ENCODE data around the gene NFE2L3.
"Not testable (repeated sequence)": the region's sequence is repeated elsewhere in the genome, so short reads cannot be mapped to it uniquely, and the experiment has no call there.

The NFE2L3 gene

GRCh38 chr7:26147646-26148306 lies 4.2 kb upstream of the NFE2L3 start:
- DNase-seq, result not testable (repeated sequence)

GRCh38 chr7:26148307-26148700 lies 3.7 kb upstream of the NFE2L3 start:
- not testable (repeated sequence) for DNase-seq

GRCh38 chr7:26149391-26149977 lies 2.5 kb upstream of the NFE2L3 start:
- no peak for DNase-seq

GRCh38 chr7:26151096-26151495 lies 902 bp upstream of the NFE2L3 start:
- peak; percentile 31 for DNase-seq

GRCh38 chr7:26151650-26151952 lies 397 bp upstream of the NFE2L3 start:
- DNase-seq, result no peak

- DNase-seq, result peak; percentile 55
Measured at GRCh38 chr7:26152782-26153240, 813 bp downstream of the NFE2L3 start.

GRCh38 chr7:26153241-26153822 lies 1.3 kb downstream of the NFE2L3 start:
- DNase-seq, result peak; percentile 53

GRCh38 chr7:26153823-26154783 lies 2.1 kb downstream of the NFE2L3 start:
- peak; percentile 53 for DNase-seq

GRCh38 chr7:26155531-26156375 lies 3.8 kb downstream of the NFE2L3 start:
- DNase-seq, result no peak

GRCh38 chr7:26156451-26157420 lies 4.7 kb downstream of the NFE2L3 start:
- DNase-seq, result peak; percentile 56

- no peak for DNase-seq
Measured at GRCh38 chr7:26157520-26158105, 5.6 kb downstream of the NFE2L3 start.

GRCh38 chr7:26159243-26159642 lies 7.2 kb downstream of the NFE2L3 start:
- DNase-seq, result no peak

- no peak for DNase-seq
Measured at GRCh38 chr7:26160896-26161295, 8.9 kb downstream of the NFE2L3 start.

- no peak for DNase-seq
Measured at GRCh38 chr7:26162431-26162830, 10.4 kb downstream of the NFE2L3 start.

GRCh38 chr7:26163804-26164203 lies 11.8 kb downstream of the NFE2L3 start:
- not testable (repeated sequence) for DNase-seq

- no peak for DNase-seq
Measured at GRCh38 chr7:26165950-26166683, 14.1 kb downstream of the NFE2L3 start.

GRCh38 chr7:26166684-26167266 lies 14.8 kb downstream of the NFE2L3 start:
- DNase-seq, result peak; percentile 43

GRCh38 chr7:26167303-26167934 lies 15.4 kb downstream of the NFE2L3 start:
- peak; percentile 41 for DNase-seq

GRCh38 chr7:26168458-26169023 lies 16.5 kb downstream of the NFE2L3 start:
- no peak for DNase-seq

Measured in stimulated activated CD8-positive, alpha-beta memory T cell treated with anti-CD3 and anti-CD28 coated beads, Interleukin-4, amount 100 ng/mL, for 48 hours (primary cell).